WTC11 (cell line): Measurements from ENCODE around the gene CYP2F1. TPM values are rescaled to one million over a fixed set of nuclear protein-coding genes. Genes with fewer than 3 reads are reported as not detected.

Source experiments
- ATAC-seq: fragments of 200-7000 bp; cut with Tn5 transposase; 2 replicates; pipeline ENCODE4 v1.10.0; 2021; ENCODE audit warnings: mild to moderate bottlenecking, moderate library complexity
- CTCF ChIA-PET: fragments of 300-600 bp; sonication (Branson Sonifier 250); formaldehyde crosslinking; loops from one replicate; lab custom pipeline; 2021; ENCODE audit warnings: antibody characterized with exemption; lab: Charles Lee
- POLR2A ChIA-PET: fragments of 350-600 bp; sonication (Branson Sonifier 250); formaldehyde crosslinking; loops from one replicate; lab custom pipeline; 2021; ENCODE audit warnings: antibody characterized with exemption; lab: Charles Lee
- DNase-seq: peaks from one replicate; pipeline ENCODE4 v3.0.0; 2021; ENCODE audit warnings: low spot score
- H3K27ac Mint-ChIP-seq: 2 replicates; pipeline ENCODE4 v1.8.0; 2021; ENCODE audit warnings: mixed read lengths
- H3K27me3 Mint-ChIP-seq: 2 replicates; pipeline ENCODE4 v1.8.0; 2021; ENCODE audit warnings: low read depth, mild to moderate bottlenecking, moderate library complexity, mixed read lengths
- H3K36me3 Mint-ChIP-seq: 2 replicates; pipeline ENCODE4 v1.8.0; 2021; ENCODE audit warnings: mixed read lengths
- H3K4me1 Mint-ChIP-seq: 2 replicates; pipeline ENCODE4 v1.8.0; 2022; ENCODE audit warnings: mixed read lengths
- H3K4me3 Mint-ChIP-seq: 2 replicates; pipeline ENCODE4 v1.8.0; 2021; ENCODE audit warnings: mild to moderate bottlenecking, moderate library complexity, mixed read lengths
- H3K9me3 Mint-ChIP-seq: 2 replicates; pipeline ENCODE4 v1.8.0; 2021; ENCODE audit warnings: mixed read lengths
- CREB1 ChIP-seq: sonication (generic); formaldehyde crosslinking; IDR thresholded peaks from 2 replicates; pipeline ENCODE4 v1.8.0; 2023; ENCODE audit warnings: mild to moderate bottlenecking, missing genetic modification reagents
- FOXJ3 ChIP-seq: sonication (generic); formaldehyde crosslinking; IDR thresholded peaks from 2 replicates; pipeline ENCODE4 v1.9.0; 2021; ENCODE audit warnings: missing genetic modification reagents, mild to moderate bottlenecking, borderline replicate concordance
- GTF2I ChIP-seq: fragments of 250-450 bp; sonication (Bioruptor Pico); conservative IDR thresholded peaks from 2 replicates; pipeline ENCODE4 v1.4.0; 2021; ENCODE audit warnings: mild to moderate bottlenecking
- JUN ChIP-seq: sonication (generic); formaldehyde crosslinking; IDR thresholded peaks from 2 replicates; pipeline ENCODE4 v1.8.0; 2023; ENCODE audit warnings: mild to moderate bottlenecking, missing genetic modification reagents
- NFE2L1 ChIP-seq: sonication (generic); formaldehyde crosslinking; IDR thresholded peaks from 2 replicates; pipeline ENCODE4 v1.8.1; 2023; ENCODE audit warnings: missing genetic modification reagents
- NR3C1 ChIP-seq: sonication (generic); formaldehyde crosslinking; conservative IDR thresholded peaks from 2 replicates; pipeline ENCODE4 v1.8.1; 2023; ENCODE audit warnings: low read depth, mild to moderate bottlenecking, missing genetic modification reagents
- SP1 ChIP-seq: sonication (generic); formaldehyde crosslinking; conservative IDR thresholded peaks from 2 replicates; pipeline ENCODE4 v1.8.1; 2022; ENCODE audit warnings: missing genetic modification reagents
- TEAD1 ChIP-seq: sonication (generic); formaldehyde crosslinking; IDR thresholded peaks from 2 replicates; pipeline ENCODE4 v1.8.0; 2022; ENCODE audit warnings: mild to moderate bottlenecking, missing genetic modification reagents
- ZNF121 ChIP-seq: sonication (generic); formaldehyde crosslinking; IDR thresholded peaks from 2 replicates; pipeline ENCODE4 v1.8.0; 2023; ENCODE audit warnings: missing genetic modification reagents
- ZNF232 ChIP-seq: sonication (generic); formaldehyde crosslinking; IDR thresholded peaks from 2 replicates; pipeline ENCODE4 v1.8.0; 2022; ENCODE audit warnings: mild to moderate bottlenecking, missing genetic modification reagents
- ZNF263 ChIP-seq: sonication (generic); formaldehyde crosslinking; IDR thresholded peaks from 2 replicates; pipeline ENCODE4 v1.8.1; 2022; ENCODE audit warnings: low read depth, mild to moderate bottlenecking, moderate library complexity, missing genetic modification reagents
- total RNA-seq: library from RNA; stranded (reverse); gene quantifications from 3 replicates; pipeline ENCODE4 v1.2.3, GENCODE V29; 2021
- TF ChIP-seq, protein P1 (sequence below): sonication (generic); formaldehyde crosslinking; IDR thresholded peaks from 2 replicates; pipeline ENCODE4 v1.8.0; 2022; ENCODE audit warnings: mild to moderate bottlenecking, missing genetic modification reagents
- TF ChIP-seq, protein P2 (sequence below): sonication (generic); formaldehyde crosslinking; IDR thresholded peaks from 2 replicates; pipeline ENCODE4 v1.8.0; 2023; ENCODE audit warnings: mild to moderate bottlenecking, missing genetic modification reagents
- TF ChIP-seq, protein P3 (sequence below): sonication (generic); formaldehyde crosslinking; IDR thresholded peaks from 2 replicates; pipeline ENCODE4 v1.8.0; 2022; ENCODE audit warnings: missing genetic modification reagents

CYP2F1 gene
- total RNA-seq, 1 experiment from 2014 or later, result 0.24 TPM

DNA sequence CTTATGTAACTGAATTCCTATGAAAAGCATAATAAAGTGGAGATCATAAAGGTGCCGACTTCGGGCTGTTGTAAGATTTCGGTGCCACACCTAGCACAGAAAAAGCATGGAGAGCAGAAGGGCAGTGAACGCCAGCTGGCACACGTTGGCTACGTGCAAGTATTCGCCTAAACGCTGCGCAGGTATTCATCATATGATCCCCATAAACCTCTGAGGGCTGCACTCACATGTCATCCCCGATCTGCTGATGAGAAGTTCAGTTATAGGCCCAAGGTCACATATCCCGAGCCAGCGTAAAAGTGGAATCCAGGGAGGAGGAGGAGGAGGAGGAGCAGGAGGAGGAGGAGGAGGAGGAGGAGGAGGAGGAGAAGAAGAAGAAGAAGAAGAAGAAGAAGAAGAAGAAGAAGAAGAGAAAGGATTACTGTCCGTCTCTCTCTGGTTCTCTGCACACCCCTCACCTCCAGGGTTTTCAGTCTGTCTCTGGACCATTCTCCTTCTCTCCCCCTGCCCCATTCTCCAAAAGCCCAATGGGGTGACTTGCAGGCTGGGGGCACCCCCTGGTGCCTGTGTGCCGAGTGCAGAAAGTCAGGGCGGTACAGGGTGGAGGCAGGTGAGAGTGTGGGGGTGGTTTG, 60.2 kb downstream of the CYP2F1 start:
- ChIA-PET CTCF (no interaction called here), POLR2A (no interaction called here)
- no peaks in the 10 kb centered on the region for H3K36me3 Mint-ChIP-seq
- no peak overlapping the region for H3K27ac Mint-ChIP-seq
- H3K9me3 Mint-ChIP-seq, result no peaks in the 10 kb centered on the region
- DNase-seq (no peak), ATAC-seq (no peak)
- no peak for TF ChIP-seq ZNF232 (CRISPR knock-in tag)
- no peak for TF ChIP-seq FOXJ3 (CRISPR knock-in tag)
- TF ChIP-seq GTF2I (CRISPR knock-in tag), result no peak
- peak; percentile 69 for TF ChIP-seq ZNF263 (CRISPR knock-in tag)
- peaks cover 40% of the 10 kb centered on the region for H3K4me1 Mint-ChIP-seq
- no peaks in the 10 kb centered on the region for H3K27me3 Mint-ChIP-seq
- H3K4me3 Mint-ChIP-seq, result no peak overlapping the region

DNA sequence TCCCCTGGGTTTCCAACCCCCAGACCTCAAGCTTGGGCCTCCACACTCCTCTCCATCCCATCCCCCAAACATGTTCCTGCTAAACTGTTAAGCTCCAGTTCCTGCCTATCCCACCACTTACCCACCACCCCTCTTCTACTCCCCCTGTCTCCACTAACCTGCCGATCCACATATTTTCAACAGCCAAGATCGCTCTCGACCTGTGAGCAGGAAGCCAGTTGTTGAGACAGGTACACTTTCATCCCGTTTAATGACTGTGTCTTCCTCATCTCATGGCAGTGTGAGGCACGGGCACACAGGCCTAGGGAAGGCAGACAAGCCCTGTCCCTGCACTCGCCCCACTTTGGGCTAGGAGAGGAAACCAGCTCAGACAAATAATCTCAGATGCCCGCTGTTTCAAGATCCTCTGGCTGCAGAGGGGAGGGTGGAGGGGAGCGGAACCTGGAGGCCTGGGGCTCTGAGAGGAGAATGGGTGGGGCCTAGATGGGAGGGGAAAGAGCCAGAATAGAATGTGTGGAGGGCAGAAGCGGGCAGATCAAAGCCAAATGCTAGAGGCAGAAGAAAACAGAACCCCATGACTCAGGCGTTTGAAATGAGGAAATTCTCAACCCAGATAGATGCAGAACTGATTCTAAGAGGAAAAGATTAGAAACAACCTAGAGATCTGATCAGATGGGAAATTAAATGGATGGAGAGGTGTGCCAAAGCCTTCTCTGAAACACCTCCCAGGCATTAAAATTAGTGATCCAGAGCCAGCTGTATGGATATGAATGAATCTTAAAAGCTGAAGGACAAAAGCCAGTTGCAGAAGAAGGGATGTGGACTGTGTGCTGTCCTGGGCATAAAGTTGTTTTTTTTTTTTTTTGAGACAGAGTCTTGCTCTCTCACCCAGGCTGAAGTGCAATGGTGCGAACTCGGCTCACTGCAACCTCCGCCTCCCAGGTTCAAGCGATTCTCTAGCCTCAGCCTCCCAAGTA, 61.9 kb downstream of the CYP2F1 start:
- Mint-ChIP-seq H3K4me1 (peaks cover 38% of the 10 kb centered on the region), H3K4me3 (peak overlapping the region; percentile 69), H3K27ac (peak overlapping the region; percentile 98), H3K9me3 (no peaks in the 10 kb centered on the region), H3K27me3 (no peaks in the 10 kb centered on the region), H3K36me3 (no peaks in the 10 kb centered on the region)
- CTCF ChIA-PET, result interaction anchor here (0.5 to 1.0 kb wide), 7 partner anchors 14 to 146 kb away, joined by 3 to 4 read pairs (median 3); no protein-coding TSS in a partner anchor
- TF ChIP-seq SP1, result peak; percentile 66
- TF ChIP-seq JUN (CRISPR knock-in tag), result no peak
- TF ChIP-seq, protein P1, sequence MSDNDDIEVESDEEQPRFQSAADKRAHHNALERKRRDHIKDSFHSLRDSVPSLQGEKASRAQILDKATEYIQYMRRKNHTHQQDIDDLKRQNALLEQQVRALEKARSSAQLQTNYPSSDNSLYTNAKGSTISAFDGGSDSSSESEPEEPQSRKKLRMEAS, result 0 out of 2 replicates have a peak, but pooled peaks have one; percentile 10
- 0 out of 2 replicates have a peak, but pooled peaks have one; percentile 13 for TF ChIP-seq TEAD1 (CRISPR knock-in tag)
- 0 out of 2 replicates have a peak, but pooled peaks have one; percentile 44 for TF ChIP-seq NFE2L1 (CRISPR knock-in tag)
- TF ChIP-seq NR3C1 (CRISPR knock-in tag), result 0 out of 2 replicates have a peak, but pooled peaks have one; percentile 53
- TF ChIP-seq, protein P2, sequence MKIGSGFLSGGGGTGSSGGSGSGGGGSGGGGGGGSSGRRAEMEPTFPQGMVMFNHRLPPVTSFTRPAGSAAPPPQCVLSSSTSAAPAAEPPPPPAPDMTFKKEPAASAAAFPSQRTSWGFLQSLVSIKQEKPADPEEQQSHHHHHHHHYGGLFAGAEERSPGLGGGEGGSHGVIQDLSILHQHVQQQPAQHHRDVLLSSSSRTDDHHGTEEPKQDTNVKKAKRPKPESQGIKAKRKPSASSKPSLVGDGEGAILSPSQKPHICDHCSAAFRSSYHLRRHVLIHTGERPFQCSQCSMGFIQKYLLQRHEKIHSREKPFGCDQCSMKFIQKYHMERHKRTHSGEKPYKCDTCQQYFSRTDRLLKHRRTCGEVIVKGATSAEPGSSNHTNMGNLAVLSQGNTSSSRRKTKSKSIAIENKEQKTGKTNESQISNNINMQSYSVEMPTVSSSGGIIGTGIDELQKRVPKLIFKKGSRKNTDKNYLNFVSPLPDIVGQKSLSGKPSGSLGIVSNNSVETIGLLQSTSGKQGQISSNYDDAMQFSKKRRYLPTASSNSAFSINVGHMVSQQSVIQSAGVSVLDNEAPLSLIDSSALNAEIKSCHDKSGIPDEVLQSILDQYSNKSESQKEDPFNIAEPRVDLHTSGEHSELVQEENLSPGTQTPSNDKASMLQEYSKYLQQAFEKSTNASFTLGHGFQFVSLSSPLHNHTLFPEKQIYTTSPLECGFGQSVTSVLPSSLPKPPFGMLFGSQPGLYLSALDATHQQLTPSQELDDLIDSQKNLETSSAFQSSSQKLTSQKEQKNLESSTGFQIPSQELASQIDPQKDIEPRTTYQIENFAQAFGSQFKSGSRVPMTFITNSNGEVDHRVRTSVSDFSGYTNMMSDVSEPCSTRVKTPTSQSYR (CRISPR knock-in tag), result 0 out of 2 replicates have a peak, but pooled peaks have one; percentile 14
- TF ChIP-seq ZNF121 (CRISPR knock-in tag), result peak; percentile 83
- TF ChIP-seq, protein P3, sequence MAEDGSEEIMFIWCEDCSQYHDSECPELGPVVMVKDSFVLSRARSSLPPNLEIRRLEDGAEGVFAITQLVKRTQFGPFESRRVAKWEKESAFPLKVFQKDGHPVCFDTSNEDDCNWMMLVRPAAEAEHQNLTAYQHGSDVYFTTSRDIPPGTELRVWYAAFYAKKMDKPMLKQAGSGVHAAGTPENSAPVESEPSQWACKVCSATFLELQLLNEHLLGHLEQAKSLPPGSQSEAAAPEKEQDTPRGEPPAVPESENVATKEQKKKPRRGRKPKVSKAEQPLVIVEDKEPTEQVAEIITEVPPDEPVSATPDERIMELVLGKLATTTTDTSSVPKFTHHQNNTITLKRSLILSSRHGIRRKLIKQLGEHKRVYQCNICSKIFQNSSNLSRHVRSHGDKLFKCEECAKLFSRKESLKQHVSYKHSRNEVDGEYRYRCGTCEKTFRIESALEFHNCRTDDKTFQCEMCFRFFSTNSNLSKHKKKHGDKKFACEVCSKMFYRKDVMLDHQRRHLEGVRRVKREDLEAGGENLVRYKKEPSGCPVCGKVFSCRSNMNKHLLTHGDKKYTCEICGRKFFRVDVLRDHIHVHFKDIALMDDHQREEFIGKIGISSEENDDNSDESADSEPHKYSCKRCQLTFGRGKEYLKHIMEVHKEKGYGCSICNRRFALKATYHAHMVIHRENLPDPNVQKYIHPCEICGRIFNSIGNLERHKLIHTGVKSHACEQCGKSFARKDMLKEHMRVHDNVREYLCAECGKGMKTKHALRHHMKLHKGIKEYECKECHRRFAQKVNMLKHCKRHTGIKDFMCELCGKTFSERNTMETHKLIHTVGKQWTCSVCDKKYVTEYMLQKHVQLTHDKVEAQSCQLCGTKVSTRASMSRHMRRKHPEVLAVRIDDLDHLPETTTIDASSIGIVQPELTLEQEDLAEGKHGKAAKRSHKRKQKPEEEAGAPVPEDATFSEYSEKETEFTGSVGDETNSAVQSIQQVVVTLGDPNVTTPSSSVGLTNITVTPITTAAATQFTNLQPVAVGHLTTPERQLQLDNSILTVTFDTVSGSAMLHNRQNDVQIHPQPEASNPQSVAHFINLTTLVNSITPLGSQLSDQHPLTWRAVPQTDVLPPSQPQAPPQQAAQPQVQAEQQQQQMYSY (CRISPR knock-in tag), result peak; percentile 75
- no peak for TF ChIP-seq CREB1 (CRISPR knock-in tag)
- POLR2A ChIA-PET, result interaction anchor here (0.7 to 1.7 kb wide), 4 partner anchors 10 to 50 kb away, joined by 3 to 7 read pairs (median 5); no protein-coding TSS in a partner anchor
- ATAC-seq (peak; percentile 96), DNase-seq (peak; percentile 77)

Other genes with a start within 250 kb of the CYP2F1 start
- 0.21 TPM in 1 of 3 replicates, not detected in the others for gene CYP2A7, start 232.2 kb upstream of the CYP2F1 start, total RNA-seq
- 6.7 to 10.3 TPM (median 8.4 TPM) in 3 replicates for gene CYP2B6, start 123.2 kb upstream of the CYP2F1 start, total RNA-seq
- 0.32 to 0.53 TPM (median 0.48 TPM) in 3 replicates for gene CYP2A13, start 26.0 kb upstream of the CYP2F1 start, total RNA-seq
- gene CYP2S1, start 78.8 kb downstream of the CYP2F1 start, total RNA-seq, result 173 to 191 TPM (median 188 TPM) in 3 replicates
- gene AXL, start 104.8 kb downstream of the CYP2F1 start, total RNA-seq, result 25.0 to 27.3 TPM (median 27.0 TPM) in 3 replicates
- gene HNRNPUL1, start 149.9 kb downstream of the CYP2F1 start, total RNA-seq, result 246 to 282 TPM (median 257 TPM) in 3 replicates
- gene CCDC97, start 195.7 kb downstream of the CYP2F1 start, total RNA-seq, result 29.7 to 31.4 TPM (median 30.8 TPM) in 3 replicates
- gene TGFB1, start 239.5 kb downstream of the CYP2F1 start, total RNA-seq, result 10.4 to 11.8 TPM (median 11.0 TPM) in 3 replicates
- 4.5 to 6.3 TPM (median 4.7 TPM) in 3 replicates for gene B9D2, start 249.7 kb downstream of the CYP2F1 start, total RNA-seq